Spleen (tissue), 7 donors: ENCODE data around the gene CLPSL1.

Experiments
- POLR2A ChIP-seq, 3 donors: fragments of 450-650 bp; IDR thresholded peaks; one replicate each; pipeline ENCODE4 v1.5.1; 2017; ENCODE audit warnings: antibody characterized with exemption in 3 of 3, mild to moderate bottlenecking in 1 of 3
- POLR2AphosphoS5 ChIP-seq, 3 donors: sonication (generic); formaldehyde crosslinking; IDR thresholded peaks; one replicate each; pipeline ENCODE4 v1.5.1; 2017; ENCODE audit warnings: antibody characterized with exemption in 3 of 3
- TF ChIP-seq, protein P1 (sequence below), 11 experiments: fragments of 200-600 bp in 7 of 11; fragments of 450-650 bp in 4 of 11; sonication (generic) in 4 of 11; IDR thresholded peaks in 8 of 11; conservative IDR thresholded peaks in 3 of 11; 1 replicate in 7 of 11; 2 replicates in 4 of 11; pipeline versions ENCODE4 v1.4.0 to v1.8.0; 2016 to 2021; ENCODE audit warnings: antibody characterized with exemption in 11 of 11, inconsistent platforms in 4 of 11, mild to moderate bottlenecking in 1 of 11
- donor health status: DM: no; HTN: no; CAD: no; lungs with moderate emphysema.
- donor health status: DM: no; HTN: no; CAD: no.
- donor health status: DM: no; HTN: no; CAD: no.

DNA sequence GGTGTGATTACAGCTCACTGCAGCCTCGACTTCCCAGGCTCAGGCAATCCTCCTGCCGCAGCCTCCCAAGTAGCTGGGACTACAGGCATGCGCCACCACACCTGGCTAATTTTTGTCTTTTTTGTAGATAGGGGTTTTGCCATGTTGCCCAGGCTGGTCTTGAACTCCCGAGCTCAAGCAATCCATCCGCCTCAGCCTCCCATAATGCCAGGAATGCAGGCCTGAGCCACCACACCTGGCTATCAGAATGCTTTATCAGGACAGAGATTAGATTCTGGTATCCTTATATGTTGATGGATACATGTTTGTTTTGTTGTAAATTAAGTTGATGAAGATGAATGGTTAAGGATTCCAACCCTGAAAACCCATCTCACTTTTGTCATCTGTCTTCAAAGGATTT lies 48.5 kb downstream of the CLPSL1 start:
- TF ChIP-seq, protein P1, sequence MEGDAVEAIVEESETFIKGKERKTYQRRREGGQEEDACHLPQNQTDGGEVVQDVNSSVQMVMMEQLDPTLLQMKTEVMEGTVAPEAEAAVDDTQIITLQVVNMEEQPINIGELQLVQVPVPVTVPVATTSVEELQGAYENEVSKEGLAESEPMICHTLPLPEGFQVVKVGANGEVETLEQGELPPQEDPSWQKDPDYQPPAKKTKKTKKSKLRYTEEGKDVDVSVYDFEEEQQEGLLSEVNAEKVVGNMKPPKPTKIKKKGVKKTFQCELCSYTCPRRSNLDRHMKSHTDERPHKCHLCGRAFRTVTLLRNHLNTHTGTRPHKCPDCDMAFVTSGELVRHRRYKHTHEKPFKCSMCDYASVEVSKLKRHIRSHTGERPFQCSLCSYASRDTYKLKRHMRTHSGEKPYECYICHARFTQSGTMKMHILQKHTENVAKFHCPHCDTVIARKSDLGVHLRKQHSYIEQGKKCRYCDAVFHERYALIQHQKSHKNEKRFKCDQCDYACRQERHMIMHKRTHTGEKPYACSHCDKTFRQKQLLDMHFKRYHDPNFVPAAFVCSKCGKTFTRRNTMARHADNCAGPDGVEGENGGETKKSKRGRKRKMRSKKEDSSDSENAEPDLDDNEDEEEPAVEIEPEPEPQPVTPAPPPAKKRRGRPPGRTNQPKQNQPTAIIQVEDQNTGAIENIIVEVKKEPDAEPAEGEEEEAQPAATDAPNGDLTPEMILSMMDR (IDR thresholded peaks at IDR 0.05 in 8 of 11, conservative IDR thresholded peaks at IDR 0.05 in 3 of 11), result no peak
- TF ChIP-seq POLR2AphosphoS5 (IDR thresholded peaks at IDR 0.05) (no peak), POLR2A (IDR thresholded peaks at IDR 0.05) (no peak)
